MV-4-11 (cell line): ENCODE data around the gene FGGY.
"Not testable (repeated sequence)": the region's sequence is repeated elsewhere in the genome, so short reads cannot be mapped to it uniquely, and the experiment has no call there.

ENCODE experiments used
- DNase-seq: peaks from one replicate; lab custom pipeline; 2025; lab: John Stamatoyannopoulos, UW

Gene FGGY

GRCh38 chr1:59296358-59297256 lies at the start of gene FGGY:
TSS of gene FGGY (plus strand) at chr1:59297094. CDS start at chr1:59321550, 24,456 bp downstream.
- DNase-seq = peak; percentile 99

GRCh38 chr1:59248758-59249157 lies 48.1 kb upstream of the FGGY start:
- DNase-seq = no peak

- DNase-seq = no peak
Observed at GRCh38 chr1:59249396-59250137, 47.3 kb upstream of the FGGY start.

- DNase-seq = not testable (repeated sequence)
Observed at GRCh38 chr1:59251061-59251460, 45.8 kb upstream of the FGGY start.

- DNase-seq = not testable (repeated sequence)
Observed at GRCh38 chr1:59256429-59256828, 40.5 kb upstream of the FGGY start.

- DNase-seq = no peak
Observed at GRCh38 chr1:59258412-59259032, 38.4 kb upstream of the FGGY start.

- DNase-seq = no peak
Observed at GRCh38 chr1:59261537-59261936, 35.4 kb upstream of the FGGY start.

- DNase-seq = no peak
Observed at GRCh38 chr1:59262631-59263030, 34.3 kb upstream of the FGGY start.

- DNase-seq = no peak
Observed at GRCh38 chr1:59263111-59263510, 33.8 kb upstream of the FGGY start.

GRCh38 chr1:59265622-59266021 lies 31.3 kb upstream of the FGGY start:
- DNase-seq = no peak

- DNase-seq = peak; percentile 95
Observed at GRCh38 chr1:59266180-59266926, 30.5 kb upstream of the FGGY start.

GRCh38 chr1:59266927-59267293 lies 30.0 kb upstream of the FGGY start:
- DNase-seq = no peak

GRCh38 chr1:59268406-59268805 lies 28.5 kb upstream of the FGGY start:
- DNase-seq = no peak

- no peak for DNase-seq
Observed at GRCh38 chr1:59271561-59272260, 25.2 kb upstream of the FGGY start.

- DNase-seq = peak; percentile 79
Observed at GRCh38 chr1:59272507-59272906, 24.4 kb upstream of the FGGY start.

GRCh38 chr1:59276439-59276851 lies 20.4 kb upstream of the FGGY start:
- no peak for DNase-seq

GRCh38 chr1:59278780-59279354 lies 18.0 kb upstream of the FGGY start:
- DNase-seq = no peak

GRCh38 chr1:59279645-59280044 lies 17.2 kb upstream of the FGGY start:
- DNase-seq = no peak

GRCh38 chr1:59282951-59283350 lies 13.9 kb upstream of the FGGY start:
- peak; percentile 79 for DNase-seq

- peak; percentile 52 for DNase-seq
Observed at GRCh38 chr1:59285691-59286090, 11.2 kb upstream of the FGGY start.

GRCh38 chr1:59288046-59288445 lies 8.8 kb upstream of the FGGY start:
- DNase-seq = no peak
